ENCODE data around the gene ERBB3.

ERBB3 gene

GRCh38 chr12:56120158-56120846, 40.3 kb downstream of the ERBB3 start:
- ChIA-PET CTCF (interaction anchor here (0.6 to 5.0 kb wide), 26 partner anchors 8 to 472 kb away, joined by 3 to 86 read pairs (median 4); partner anchors contain the start of genes ERBB3, ESYT1, MYL6 and PA2G4), POLR2A (interaction anchor here (1.1 to 6.1 kb wide), 7 partner anchors 7 to 101 kb away, joined by 8 to 165 read pairs (median 38); partner anchors contain the start of genes ESYT1, MYL6, PA2G4 and RNF41)
- no peaks in the 10 kb centered on the region for H3K9me3 ChIP-seq (ENCODE audit: control insufficient read depth, insufficient read depth, low read depth, low read length)
- H3K4me3 ChIP-seq (ENCODE audit: low read depth, low read length), result no peak overlapping the region
- TF ChIP-seq ZNF398 (tag by site-specific recombination; IDR thresholded peaks at IDR 0.05) (no peak), ZNF211 (tag by site-specific recombination; IDR thresholded peaks at IDR 0.05; ENCODE audit: low read depth) (no peak), ZNF335 (tag by site-specific recombination; conservative IDR thresholded peaks at IDR 0.05) (0 out of 2 replicates have a peak, but pooled peaks have one; percentile 2)
- H3K4me1 ChIP-seq (ENCODE audit: control insufficient read depth, insufficient read depth, low read length), result peaks cover 5% of the 10 kb centered on the region
- peaks cover 0 to 50% of the 10 kb centered on the region in 2 experiments; a peak in 2 of 3 replicates for H3K36me3 ChIP-seq (ENCODE audit: control insufficient read depth in 2 of 2, insufficient read depth in 1 of 2, low read length in 2 of 2)
- H3K27ac ChIP-seq (ENCODE audit: extremely low read depth, low read depth, low read length), result no peak overlapping the region

- Histone ChIP-seq H3K4me3 (ENCODE audit: low read depth, low read length) (no peak overlapping the region), H3K4me1 (ENCODE audit: control insufficient read depth, insufficient read depth, low read length) (peaks cover 5% of the 10 kb centered on the region), H3K36me3 (ENCODE audit: control insufficient read depth in 2 of 2, insufficient read depth in 1 of 2, low read length in 2 of 2) (peaks cover 0 to 50% of the 10 kb centered on the region in 2 experiments; a peak in 2 of 3 replicates), H3K9me3 (ENCODE audit: control insufficient read depth, insufficient read depth, low read depth, low read length) (no peaks in the 10 kb centered on the region), H3K27ac (ENCODE audit: extremely low read depth, low read depth, low read length) (no peak overlapping the region)
- CTCF ChIA-PET, result interaction anchor here (0.6 to 5.0 kb wide), 3 partner anchors 69 to 128 kb away, joined by 4 to 86 read pairs (median 21); partner anchors contain the start of genes RNF41 and SMARCC2
- TF ChIP-seq ZNF596 (tag by site-specific recombination; IDR thresholded peaks at IDR 0.05), result no peak
- TF ChIP-seq ZNF274 (IDR thresholded peaks at IDR 0.05; ENCODE audit: low read length), result no peak
- TF ChIP-seq ZNF274 (tag by site-specific recombination; IDR thresholded peaks at IDR 0.05; ENCODE audit: borderline replicate concordance), result no peak
- 0 out of 2 replicates have a peak, but pooled peaks have one; percentile 10 for TF ChIP-seq ZIC2 (tag by site-specific recombination; IDR thresholded peaks at IDR 0.05)
- TF ChIP-seq ZNF398 (tag by site-specific recombination; IDR thresholded peaks at IDR 0.05), result no peak
- TF ChIP-seq YY2 (tag by site-specific recombination; IDR thresholded peaks at IDR 0.05), result no peak
- POLR2A ChIA-PET, result interaction anchor here (4.3 kb wide), 1 partner anchor 68 kb away, joined by 50 read pairs; the partner anchor contains the start of gene SMARCC2
Measured at GRCh38 chr12:56121204-56121870, 41.4 kb downstream of the ERBB3 start.

GRCh38 chr12:56122637-56123036, 42.7 kb downstream of the ERBB3 start:
- Histone ChIP-seq H3K36me3 (ENCODE audit: control insufficient read depth in 2 of 2, insufficient read depth in 1 of 2, low read length in 2 of 2) (peaks cover 0 to 40% of the 10 kb centered on the region in 2 experiments; a peak in 2 of 3 replicates), H3K9me3 (ENCODE audit: control insufficient read depth, insufficient read depth, low read depth, low read length) (no peaks in the 10 kb centered on the region), H3K27ac (ENCODE audit: extremely low read depth, low read depth, low read length) (no peak overlapping the region), H3K4me3 (ENCODE audit: low read depth, low read length) (no peak overlapping the region), H3K4me1 (ENCODE audit: control insufficient read depth, insufficient read depth, low read length) (peaks cover 14% of the 10 kb centered on the region)
- POLR2A ChIA-PET, result interaction anchor here (1.3 to 1.6 kb wide), 2 partner anchors 67 to 136 kb away, joined by 3 to 4 read pairs; partner anchors contain the start of genes ANKRD52 and SMARCC2
- CTCF ChIA-PET, result interaction anchor here (0.6 to 1.1 kb wide), 3 partner anchors 67 to 109 kb away, joined by 3 to 6 read pairs (median 4); partner anchors contain the start of gene SMARCC2
- TF ChIP-seq ZNF692 (tag by site-specific recombination; IDR thresholded peaks at IDR 0.05), result no peak
- TF ChIP-seq, protein P1, sequence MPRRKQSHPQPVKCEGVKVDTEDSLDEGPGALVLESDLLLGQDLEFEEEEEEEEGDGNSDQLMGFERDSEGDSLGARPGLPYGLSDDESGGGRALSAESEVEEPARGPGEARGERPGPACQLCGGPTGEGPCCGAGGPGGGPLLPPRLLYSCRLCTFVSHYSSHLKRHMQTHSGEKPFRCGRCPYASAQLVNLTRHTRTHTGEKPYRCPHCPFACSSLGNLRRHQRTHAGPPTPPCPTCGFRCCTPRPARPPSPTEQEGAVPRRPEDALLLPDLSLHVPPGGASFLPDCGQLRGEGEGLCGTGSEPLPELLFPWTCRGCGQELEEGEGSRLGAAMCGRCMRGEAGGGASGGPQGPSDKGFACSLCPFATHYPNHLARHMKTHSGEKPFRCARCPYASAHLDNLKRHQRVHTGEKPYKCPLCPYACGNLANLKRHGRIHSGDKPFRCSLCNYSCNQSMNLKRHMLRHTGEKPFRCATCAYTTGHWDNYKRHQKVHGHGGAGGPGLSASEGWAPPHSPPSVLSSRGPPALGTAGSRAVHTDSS (tag by site-specific recombination; IDR thresholded peaks at IDR 0.05), result no peak
- no peak for TF ChIP-seq ZNF639 (tag by site-specific recombination; IDR thresholded peaks at IDR 0.05)
- TF ChIP-seq, protein P2, sequence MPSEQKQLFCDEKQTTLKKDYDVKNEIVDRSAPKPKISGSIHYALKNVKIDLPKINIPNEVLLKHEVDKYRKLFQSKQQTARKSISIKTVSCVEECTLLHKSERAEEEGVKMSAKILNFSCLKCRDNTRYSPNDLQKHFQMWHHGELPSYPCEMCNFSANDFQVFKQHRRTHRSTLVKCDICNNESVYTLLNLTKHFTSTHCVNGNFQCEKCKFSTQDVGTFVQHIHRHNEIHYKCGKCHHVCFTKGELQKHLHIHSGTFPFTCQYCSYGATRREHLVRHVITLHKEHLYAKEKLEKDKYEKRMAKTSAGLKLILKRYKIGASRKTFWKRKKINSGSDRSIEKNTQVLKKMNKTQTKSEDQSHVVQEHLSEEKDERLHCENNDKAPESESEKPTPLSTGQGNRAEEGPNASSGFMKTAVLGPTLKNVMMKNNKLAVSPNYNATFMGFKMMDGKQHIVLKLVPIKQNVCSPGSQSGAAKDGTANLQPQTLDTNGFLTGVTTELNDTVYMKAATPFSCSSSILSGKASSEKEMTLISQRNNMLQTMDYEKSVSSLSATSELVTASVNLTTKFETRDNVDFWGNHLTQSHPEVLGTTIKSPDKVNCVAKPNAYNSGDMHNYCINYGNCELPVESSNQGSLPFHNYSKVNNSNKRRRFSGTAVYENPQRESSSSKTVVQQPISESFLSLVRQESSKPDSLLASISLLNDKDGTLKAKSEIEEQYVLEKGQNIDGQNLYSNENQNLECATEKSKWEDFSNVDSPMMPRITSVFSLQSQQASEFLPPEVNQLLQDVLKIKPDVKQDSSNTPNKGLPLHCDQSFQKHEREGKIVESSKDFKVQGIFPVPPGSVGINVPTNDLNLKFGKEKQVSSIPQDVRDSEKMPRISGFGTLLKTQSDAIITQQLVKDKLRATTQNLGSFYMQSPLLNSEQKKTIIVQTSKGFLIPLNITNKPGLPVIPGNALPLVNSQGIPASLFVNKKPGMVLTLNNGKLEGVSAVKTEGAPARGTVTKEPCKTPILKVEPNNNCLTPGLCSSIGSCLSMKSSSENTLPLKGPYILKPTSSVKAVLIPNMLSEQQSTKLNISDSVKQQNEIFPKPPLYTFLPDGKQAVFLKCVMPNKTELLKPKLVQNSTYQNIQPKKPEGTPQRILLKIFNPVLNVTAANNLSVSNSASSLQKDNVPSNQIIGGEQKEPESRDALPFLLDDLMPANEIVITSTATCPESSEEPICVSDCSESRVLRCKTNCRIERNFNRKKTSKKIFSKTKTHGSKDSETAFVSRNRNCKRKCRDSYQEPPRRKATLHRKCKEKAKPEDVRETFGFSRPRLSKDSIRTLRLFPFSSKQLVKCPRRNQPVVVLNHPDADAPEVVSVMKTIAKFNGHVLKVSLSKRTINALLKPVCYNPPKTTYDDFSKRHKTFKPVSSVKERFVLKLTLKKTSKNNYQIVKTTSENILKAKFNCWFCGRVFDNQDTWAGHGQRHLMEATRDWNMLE (tag by site-specific recombination; conservative IDR thresholded peaks at IDR 0.05; ENCODE audit: low read depth), result no peak

Data from HEK293 (cell line).